Mesendoderm (in vitro differentiated cells): ENCODE results near the gene GRAMD1A.

Source experiments
- DNase-seq: peaks from one replicate; pipeline ENCODE4 v3.0.0; 2013
- H2AK5ac ChIP-seq: 2 replicates; pipeline ENCODE4 v1.6.1; 2013; ENCODE audit warnings: low read length, inconsistent platforms
- H2BK120ac ChIP-seq: 2 replicates; pipeline ENCODE4 v1.6.1; 2013; ENCODE audit warnings: low read depth, mild to moderate bottlenecking, low read length, moderate library complexity, mixed read lengths
- H2BK15ac ChIP-seq: replicated peaks from 2 replicates; pipeline ENCODE4 v1.6.1; 2013; ENCODE audit warnings: low read depth, mild to moderate bottlenecking, moderate library complexity
- H2BK5ac ChIP-seq: 2 replicates; pipeline ENCODE4 v1.6.1; 2013; ENCODE audit warnings: low read length, inconsistent platforms
- H3K18ac ChIP-seq: 2 replicates; pipeline ENCODE4 v1.6.1; 2013; ENCODE audit warnings: mild to moderate bottlenecking, low read length, mixed read lengths
- H3K23ac ChIP-seq: one replicate; pipeline ENCODE4 v1.6.1; 2013; ENCODE audit warnings: low read length
- H3K27ac ChIP-seq: 2 replicates; pipeline ENCODE4 v1.5.1; 2013; ENCODE audit warnings: low read depth, mild to moderate bottlenecking, inconsistent platforms, low read length, moderate library complexity
- H3K27me3 ChIP-seq: 2 replicates; pipeline ENCODE4 v1.6.1; 2013; ENCODE audit warnings: low read length, control low read depth, mild to moderate bottlenecking, inconsistent platforms; ENCODE audit not compliant: insufficient read depth, poor library complexity
- H3K36me3 ChIP-seq: 2 replicates; pipeline ENCODE4 v1.6.1; 2013; ENCODE audit warnings: low read length, inconsistent platforms; ENCODE audit not compliant: control insufficient read depth, insufficient read depth
- H3K4ac ChIP-seq: one replicate; pipeline ENCODE4 v1.6.1; 2013; ENCODE audit warnings: low read depth, mild to moderate bottlenecking, low read length, moderate library complexity
- H3K4me1 ChIP-seq: 2 replicates; pipeline ENCODE4 v1.6.1; 2013; ENCODE audit warnings: low read depth, low read length, inconsistent platforms; ENCODE audit not compliant: control insufficient read depth
- H3K4me2 ChIP-seq: 2 replicates; pipeline ENCODE4 v1.6.1; 2013; ENCODE audit warnings: low read length
- H3K4me3 ChIP-seq: 2 replicates; pipeline ENCODE4 v1.5.1; 2013; ENCODE audit warnings: mild to moderate bottlenecking, low read length
- H3K56ac ChIP-seq: one replicate; pipeline ENCODE4 v1.6.1; 2013; ENCODE audit warnings: low read length
- H3K79me1 ChIP-seq: 2 replicates; pipeline ENCODE4 v1.6.1; 2013; ENCODE audit warnings: low read length, inconsistent platforms
- H3K79me2 ChIP-seq: 2 replicates; pipeline ENCODE4 v1.6.1; 2013; ENCODE audit warnings: mild to moderate bottlenecking, low read length; ENCODE audit not compliant: control insufficient read depth, insufficient read depth
- H3K9ac ChIP-seq: 2 replicates; pipeline ENCODE4 v1.6.1; 2013; ENCODE audit warnings: low read length, inconsistent platforms
- H4K5ac ChIP-seq: one replicate; pipeline ENCODE4 v1.6.1; 2013; ENCODE audit warnings: low read length
- H4K8ac ChIP-seq: one replicate; pipeline ENCODE4 v1.6.1; 2013; ENCODE audit warnings: low read depth, mild to moderate bottlenecking, control low read depth, low read length, moderate library complexity
- WGBS: extraction: QIAGEN DNeasy Blood & Tissue Kit; methylation state at CpG from one replicate; pipeline ENCODE4 v1.1.7; 2013; ENCODE audit warnings: low lambda C conversion rate, missing lambda C conversion rate; ENCODE audit not compliant: insufficient coverage; ENCODE audit errors: extremely low coverage; 5-methylcytosine and 5-hydroxymethylcytosine counted together

The GRAMD1A gene

DNA sequence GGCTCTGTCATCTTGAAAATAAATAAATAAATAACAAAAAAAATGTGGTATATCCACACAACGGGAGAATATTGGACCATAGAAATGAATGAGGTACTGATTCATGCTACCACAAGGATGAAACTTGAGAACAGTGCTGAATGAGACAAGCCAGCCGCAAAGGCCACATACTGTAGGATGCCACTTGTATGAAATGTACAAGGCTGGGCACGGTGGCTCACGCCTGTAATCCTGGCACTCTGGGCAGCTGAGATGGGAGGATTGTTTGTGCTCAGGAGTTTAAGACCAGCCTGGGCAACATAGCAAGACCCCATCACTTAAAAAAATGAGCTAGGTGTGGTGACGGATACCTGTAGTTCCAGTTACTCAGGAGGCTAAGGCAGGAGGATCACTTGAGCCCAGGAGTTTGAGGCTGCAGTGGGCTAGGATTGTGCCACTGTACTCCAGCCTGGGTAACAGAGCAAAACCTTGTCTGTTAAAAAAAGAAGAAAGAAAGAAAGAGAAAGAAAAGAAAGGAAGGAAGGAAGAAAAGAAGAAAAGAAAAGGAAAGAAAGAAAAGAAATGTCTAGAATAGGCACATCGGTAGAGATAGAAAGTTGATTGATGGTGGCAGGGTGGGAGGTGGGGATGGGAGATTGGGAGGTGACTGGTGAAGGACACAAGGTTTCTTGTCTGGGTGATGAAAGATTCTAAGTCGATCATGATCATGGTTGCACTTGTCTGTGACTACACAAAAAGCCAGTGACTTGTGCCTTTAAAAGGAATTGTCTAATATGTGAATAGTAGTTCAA is 61.7 kb downstream of the GRAMD1A start:
- H3K79me2 ChIP-seq, result no peaks in the 10 kb centered on the region
- H3K27ac ChIP-seq, result no peak overlapping the region
- no peak overlapping the region for H2AK5ac ChIP-seq
- WGBS, result 100% methylated on average over 1 of the region's 7 CpGs
- no peak overlapping the region for H2BK120ac ChIP-seq
- H3K27me3 ChIP-seq, result no peaks in the 10 kb centered on the region
- H3K4me3 ChIP-seq, result no peak overlapping the region
- H3K23ac ChIP-seq, result no peak overlapping the region
- no peak for DNase-seq
- no peak overlapping the region for H3K4me2 ChIP-seq
- H4K5ac ChIP-seq, result no peak overlapping the region
- H3K36me3 ChIP-seq, result no peaks in the 10 kb centered on the region
- no peaks in the 10 kb centered on the region for H3K79me1 ChIP-seq
- no peak overlapping the region for H2BK5ac ChIP-seq
- H3K4me1 ChIP-seq, result no peaks in the 10 kb centered on the region
- H3K56ac ChIP-seq, result no peak overlapping the region
- H3K18ac ChIP-seq, result no peak overlapping the region
- no peak overlapping the region for H3K9ac ChIP-seq
- H4K8ac ChIP-seq, result no peak overlapping the region
- H3K4ac ChIP-seq, result no peak overlapping the region
- H2BK15ac ChIP-seq, result no peak overlapping the region

GRCh38 chr19:35062942-35063341 is 62.8 kb downstream of the GRAMD1A start:
- H3K4me3 ChIP-seq, result no peak overlapping the region
- WGBS, result no CpG with 5 or more reads among the region's 7 CpGs
- H3K4ac ChIP-seq, result no peak overlapping the region
- H4K5ac ChIP-seq, result no peak overlapping the region
- no peak overlapping the region for H2BK5ac ChIP-seq
- H3K27ac ChIP-seq, result no peak overlapping the region
- H3K56ac ChIP-seq, result no peak overlapping the region
- H2BK15ac ChIP-seq, result no peak overlapping the region
- no peaks in the 10 kb centered on the region for H3K79me2 ChIP-seq
- H3K4me1 ChIP-seq, result no peaks in the 10 kb centered on the region
- no peak overlapping the region for H3K23ac ChIP-seq
- no peak overlapping the region for H4K8ac ChIP-seq
- H3K9ac ChIP-seq, result no peak overlapping the region
- no peak overlapping the region for H2BK120ac ChIP-seq
- H3K27me3 ChIP-seq, result no peaks in the 10 kb centered on the region
- DNase-seq, result no peak
- H2AK5ac ChIP-seq, result no peak overlapping the region
- no peaks in the 10 kb centered on the region for H3K36me3 ChIP-seq
- no peak overlapping the region for H3K18ac ChIP-seq
- no peak overlapping the region for H3K4me2 ChIP-seq
- H3K79me1 ChIP-seq, result no peaks in the 10 kb centered on the region

GRCh38 chr19:35063940-35064818 is 64.1 kb downstream of the GRAMD1A start:
- H2BK120ac ChIP-seq, result no peak overlapping the region
- no peak overlapping the region for H3K4ac ChIP-seq
- WGBS, result no CpG with 5 or more reads among the region's 10 CpGs
- no peaks in the 10 kb centered on the region for H3K36me3 ChIP-seq
- no peak for DNase-seq
- no peaks in the 10 kb centered on the region for H3K27me3 ChIP-seq
- no peak overlapping the region for H2AK5ac ChIP-seq
- H3K4me2 ChIP-seq, result no peak overlapping the region
- no peak overlapping the region for H3K56ac ChIP-seq
- H3K4me3 ChIP-seq, result no peak overlapping the region
- no peak overlapping the region for H3K18ac ChIP-seq
- no peaks in the 10 kb centered on the region for H3K79me2 ChIP-seq
- no peak overlapping the region for H2BK5ac ChIP-seq
- H3K79me1 ChIP-seq, result no peaks in the 10 kb centered on the region
- H3K4me1 ChIP-seq, result peaks cover 6% of the 10 kb centered on the region
- no peak overlapping the region for H3K27ac ChIP-seq
- no peak overlapping the region for H2BK15ac ChIP-seq
- H3K9ac ChIP-seq, result no peak overlapping the region
- no peak overlapping the region for H4K8ac ChIP-seq
- H3K23ac ChIP-seq, result no peak overlapping the region
- no peak overlapping the region for H4K5ac ChIP-seq

DNA sequence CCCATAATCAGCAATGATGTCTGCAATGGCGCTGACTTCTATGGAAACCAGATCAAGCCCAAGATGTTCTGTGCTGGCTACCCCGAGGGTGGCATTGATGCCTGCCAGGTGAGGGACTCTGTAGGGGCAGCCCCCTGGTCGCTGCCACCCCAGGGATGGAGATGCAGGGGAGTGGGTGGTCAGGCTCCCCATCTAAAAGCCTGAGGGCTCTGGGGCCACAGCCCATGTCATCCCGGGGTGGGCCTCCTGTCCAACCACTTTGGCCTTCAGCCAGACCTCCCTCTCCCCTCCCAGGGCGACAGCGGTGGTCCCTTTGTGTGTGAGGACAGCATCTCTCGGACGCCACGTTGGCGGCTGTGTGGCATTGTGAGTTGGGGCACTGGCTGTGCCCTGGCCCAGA is 65.5 kb downstream of the GRAMD1A start:
- WGBS, result no CpG with 5 or more reads among the region's 10 CpGs
- H3K79me1 ChIP-seq, result no peaks in the 10 kb centered on the region

DNA sequence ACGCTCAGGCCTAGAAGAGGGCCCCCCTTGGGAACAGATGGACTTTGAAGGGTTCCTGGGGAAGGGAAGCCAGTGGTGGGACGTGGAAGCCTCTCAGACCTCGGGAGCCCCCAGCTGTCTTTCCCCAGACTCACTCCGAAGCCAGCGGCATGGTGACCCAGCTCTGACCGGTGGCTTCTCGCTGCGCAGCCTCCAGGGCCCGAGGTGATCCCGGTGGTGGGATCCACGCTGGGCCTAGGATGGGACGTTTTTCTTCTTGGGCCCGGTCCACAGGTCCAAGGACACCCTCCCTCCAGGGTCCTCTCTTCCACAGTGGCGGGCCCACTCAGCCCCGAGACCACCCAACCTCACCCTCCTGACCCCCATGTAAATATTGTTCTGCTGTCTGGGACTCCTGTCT is 66.0 kb downstream of the GRAMD1A start:
- Histone ChIP-seq H3K79me1 (no peaks in the 10 kb centered on the region), H4K5ac (no peak overlapping the region), H3K4ac (no peak overlapping the region), H3K4me1 (peaks cover 9% of the 10 kb centered on the region), H3K4me2 (no peak overlapping the region), H3K56ac (no peak overlapping the region), H2BK15ac (no peak overlapping the region), H4K8ac (no peak overlapping the region), H3K4me3 (no peak overlapping the region), H3K79me2 (no peaks in the 10 kb centered on the region), H3K9ac (no peak overlapping the region), H2AK5ac (no peak overlapping the region), H2BK5ac (no peak overlapping the region), H2BK120ac (no peak overlapping the region), H3K27me3 (no peaks in the 10 kb centered on the region), H3K27ac (no peak overlapping the region), H3K36me3 (no peaks in the 10 kb centered on the region), H3K18ac (no peak overlapping the region), H3K23ac (no peak overlapping the region)
- no peak for DNase-seq
- WGBS, result no CpG with 5 or more reads among the region's 15 CpGs

More for the DNA sequence above, 65.5 kb downstream of the GRAMD1A start:
- no peak for DNase-seq
- no peak overlapping the region for H3K4me3 ChIP-seq
- no peak overlapping the region for H3K4ac ChIP-seq
- H3K27me3 ChIP-seq, result no peaks in the 10 kb centered on the region
- H3K9ac ChIP-seq, result no peak overlapping the region
- no peaks in the 10 kb centered on the region for H3K79me2 ChIP-seq
- no peak overlapping the region for H3K23ac ChIP-seq
- no peak overlapping the region for H2BK120ac ChIP-seq
- H4K5ac ChIP-seq, result no peak overlapping the region
- no peak overlapping the region for H3K18ac ChIP-seq
- no peak overlapping the region for H2AK5ac ChIP-seq
- H3K4me1 ChIP-seq, result peaks cover 9% of the 10 kb centered on the region
- H2BK5ac ChIP-seq, result no peak overlapping the region
- no peak overlapping the region for H3K4me2 ChIP-seq
- no peak overlapping the region for H2BK15ac ChIP-seq
- H3K27ac ChIP-seq, result no peak overlapping the region
- H3K36me3 ChIP-seq, result no peaks in the 10 kb centered on the region
- H4K8ac ChIP-seq, result no peak overlapping the region
- no peak overlapping the region for H3K56ac ChIP-seq
